Measurements from ENCODE around the gene PPIL1.

Gene PPIL1

DNA sequence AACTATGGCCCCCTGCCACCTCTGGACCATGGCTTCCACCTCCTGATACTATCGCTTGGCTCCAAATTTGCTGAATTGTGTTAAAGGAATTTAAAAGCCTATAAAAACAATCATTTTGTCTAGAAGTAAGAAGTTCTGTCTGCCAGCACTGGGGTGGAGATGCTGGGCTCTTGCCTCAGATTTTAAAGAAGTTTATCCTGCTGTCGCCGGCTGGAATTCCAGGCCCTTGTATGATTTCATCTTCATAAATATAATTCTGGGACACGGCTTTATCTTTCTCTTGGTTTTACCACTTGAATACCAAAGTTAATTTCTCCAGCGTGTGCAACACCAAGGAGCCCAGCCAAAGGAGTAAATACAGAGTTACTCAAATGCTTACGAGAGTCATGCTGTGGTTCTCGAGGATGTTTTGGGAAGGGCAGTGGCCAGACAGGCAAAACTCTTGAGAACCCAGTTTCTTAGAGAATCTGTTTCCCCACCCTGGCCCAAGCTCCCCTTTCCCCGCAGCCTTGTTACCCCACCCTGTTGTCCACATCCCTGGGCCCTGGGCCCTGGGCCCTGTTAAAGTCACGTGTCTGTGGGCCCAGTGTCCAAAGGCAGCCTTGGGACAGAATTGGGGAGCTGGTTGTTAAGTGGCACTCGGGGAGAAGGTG, 43.1 kb upstream of the PPIL1 start:
- CTCF ChIA-PET: no interaction called here
- Histone ChIP-seq H3K36me3 (ENCODE audit: control insufficient read depth in 2 of 2, insufficient read depth in 1 of 2, low read length in 2 of 2) (peaks cover 0 to 85% of the 10 kb centered on the region in 2 experiments), H3K9me3 (ENCODE audit: control insufficient read depth, insufficient read depth, low read depth, low read length) (no peaks in the 10 kb centered on the region), H3K4me3 (ENCODE audit: low read depth, low read length) (no peak overlapping the region), H3K4me1 (ENCODE audit: control insufficient read depth, insufficient read depth, low read length) (no peaks in the 10 kb centered on the region), H3K27ac (ENCODE audit: extremely low read depth, low read depth, low read length) (no peak overlapping the region)
- TF ChIP-seq ZNF114 (tag by site-specific recombination; IDR thresholded peaks at IDR 0.05) (no peak), ZNF423 (tag by site-specific recombination; IDR thresholded peaks at IDR 0.05) (no peak), ZSCAN23 (tag by site-specific recombination; IDR thresholded peaks at IDR 0.05) (no peak), ZNF184 (tag by site-specific recombination; IDR thresholded peaks at IDR 0.05) (no peak), ZNF664 (tag by site-specific recombination; IDR thresholded peaks at IDR 0.05) (no peak), SCRT2 (tag by site-specific recombination; IDR thresholded peaks at IDR 0.05) (no peak), ZNF274 (IDR thresholded peaks at IDR 0.05; ENCODE audit: low read length) (no peak), ZNF274 (tag by site-specific recombination; IDR thresholded peaks at IDR 0.05; ENCODE audit: borderline replicate concordance) (no peak)
- TF ChIP-seq, protein P1, sequence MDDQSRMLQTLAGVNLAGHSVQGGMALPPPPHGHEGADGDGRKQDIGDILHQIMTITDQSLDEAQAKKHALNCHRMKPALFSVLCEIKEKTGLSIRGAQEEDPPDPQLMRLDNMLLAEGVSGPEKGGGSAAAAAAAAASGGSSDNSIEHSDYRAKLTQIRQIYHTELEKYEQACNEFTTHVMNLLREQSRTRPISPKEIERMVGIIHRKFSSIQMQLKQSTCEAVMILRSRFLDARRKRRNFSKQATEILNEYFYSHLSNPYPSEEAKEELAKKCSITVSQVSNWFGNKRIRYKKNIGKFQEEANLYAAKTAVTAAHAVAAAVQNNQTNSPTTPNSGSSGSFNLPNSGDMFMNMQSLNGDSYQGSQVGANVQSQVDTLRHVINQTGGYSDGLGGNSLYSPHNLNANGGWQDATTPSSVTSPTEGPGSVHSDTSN (CRISPR knock-in tag; IDR thresholded peaks at IDR 0.05): no peak
- TF ChIP-seq, protein P2, sequence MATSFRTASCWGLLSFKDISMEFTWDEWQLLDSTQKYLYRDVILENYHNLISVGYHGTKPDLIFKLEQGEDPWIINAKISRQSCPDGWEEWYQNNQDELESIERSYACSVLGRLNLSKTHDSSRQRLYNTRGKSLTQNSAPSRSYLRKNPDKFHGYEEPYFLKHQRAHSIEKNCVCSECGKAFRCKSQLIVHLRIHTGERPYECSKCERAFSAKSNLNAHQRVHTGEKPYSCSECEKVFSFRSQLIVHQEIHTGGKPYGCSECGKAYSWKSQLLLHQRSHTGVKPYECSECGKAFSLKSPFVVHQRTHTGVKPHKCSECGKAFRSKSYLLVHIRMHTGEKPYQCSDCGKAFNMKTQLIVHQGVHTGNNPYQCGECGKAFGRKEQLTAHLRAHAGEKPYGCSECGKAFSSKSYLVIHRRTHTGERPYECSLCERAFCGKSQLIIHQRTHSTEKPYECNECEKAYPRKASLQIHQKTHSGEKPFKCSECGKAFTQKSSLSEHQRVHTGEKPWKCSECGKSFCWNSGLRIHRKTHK (tag by site-specific recombination; IDR thresholded peaks at IDR 0.05): no peak
- POLR2A ChIA-PET: no interaction called here

DNA sequence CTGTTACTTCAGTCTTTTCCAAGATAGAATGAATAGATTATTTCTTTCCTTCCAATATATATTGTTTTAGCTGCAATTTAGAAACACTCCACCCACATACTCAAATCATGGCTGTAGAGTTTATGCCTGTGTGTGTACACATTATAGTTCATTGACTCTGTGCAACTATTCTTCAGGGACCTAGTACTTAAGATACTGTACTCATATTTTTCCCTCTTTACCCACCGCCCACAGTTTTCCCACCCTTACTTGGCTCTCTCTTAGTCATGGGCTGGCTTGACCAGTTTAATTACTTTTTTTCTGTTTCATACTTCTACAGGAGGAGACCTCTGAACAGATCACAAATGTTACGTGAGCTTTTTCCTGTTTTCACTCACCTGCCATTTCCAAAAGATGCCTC, 41.5 kb upstream of the PPIL1 start:
- ChIA-PET POLR2A (no interaction called here), CTCF (interaction anchor here (1.0 to 4.1 kb wide), 2 partner anchors 45 to 101 kb away, joined by 5 to 19 read pairs; no protein-coding TSS in a partner anchor)
- Histone ChIP-seq H3K36me3 (ENCODE audit: control insufficient read depth in 2 of 2, insufficient read depth in 1 of 2, low read length in 2 of 2) (peaks cover 0 to 90% of the 10 kb centered on the region in 2 experiments), H3K27ac (ENCODE audit: extremely low read depth, low read depth, low read length) (no peak overlapping the region), H3K4me1 (ENCODE audit: control insufficient read depth, insufficient read depth, low read length) (no peaks in the 10 kb centered on the region), H3K4me3 (ENCODE audit: low read depth, low read length) (no peak overlapping the region), H3K9me3 (ENCODE audit: control insufficient read depth, insufficient read depth, low read depth, low read length) (no peaks in the 10 kb centered on the region)
- TF ChIP-seq, protein P3, sequence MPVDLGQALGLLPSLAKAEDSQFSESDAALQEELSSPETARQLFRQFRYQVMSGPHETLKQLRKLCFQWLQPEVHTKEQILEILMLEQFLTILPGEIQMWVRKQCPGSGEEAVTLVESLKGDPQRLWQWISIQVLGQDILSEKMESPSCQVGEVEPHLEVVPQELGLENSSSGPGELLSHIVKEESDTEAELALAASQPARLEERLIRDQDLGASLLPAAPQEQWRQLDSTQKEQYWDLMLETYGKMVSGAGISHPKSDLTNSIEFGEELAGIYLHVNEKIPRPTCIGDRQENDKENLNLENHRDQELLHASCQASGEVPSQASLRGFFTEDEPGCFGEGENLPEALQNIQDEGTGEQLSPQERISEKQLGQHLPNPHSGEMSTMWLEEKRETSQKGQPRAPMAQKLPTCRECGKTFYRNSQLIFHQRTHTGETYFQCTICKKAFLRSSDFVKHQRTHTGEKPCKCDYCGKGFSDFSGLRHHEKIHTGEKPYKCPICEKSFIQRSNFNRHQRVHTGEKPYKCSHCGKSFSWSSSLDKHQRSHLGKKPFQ (tag by site-specific recombination; IDR thresholded peaks at IDR 0.05): no peak
- TF ChIP-seq ZNF585B (tag by site-specific recombination; IDR thresholded peaks at IDR 0.05): no peak
- no peak for TF ChIP-seq KLF7 (tag by site-specific recombination; IDR thresholded peaks at IDR 0.05; ENCODE audit: borderline replicate concordance)
- TF ChIP-seq MZF1 (tag by site-specific recombination; IDR thresholded peaks at IDR 0.05; ENCODE audit: borderline replicate concordance): no peak
- no peak for TF ChIP-seq ZNF510 (tag by site-specific recombination; IDR thresholded peaks at IDR 0.05; ENCODE audit: insufficient replicate concordance)
- TF ChIP-seq ZBTB20 (tag by site-specific recombination; IDR thresholded peaks at IDR 0.05): no peak
- no peak for TF ChIP-seq ZNF514 (tag by site-specific recombination; IDR thresholded peaks at IDR 0.05)
- TF ChIP-seq ZFHX2 (tag by site-specific recombination; conservative IDR thresholded peaks at IDR 0.05): peak; percentile 62
- TF ChIP-seq ZNF350 (tag by site-specific recombination; IDR thresholded peaks at IDR 0.05): no peak
- peak; percentile 59 for TF ChIP-seq EGR2 (tag by site-specific recombination; IDR thresholded peaks at IDR 0.05; ENCODE audit: low read depth)
- TF ChIP-seq, protein P4, sequence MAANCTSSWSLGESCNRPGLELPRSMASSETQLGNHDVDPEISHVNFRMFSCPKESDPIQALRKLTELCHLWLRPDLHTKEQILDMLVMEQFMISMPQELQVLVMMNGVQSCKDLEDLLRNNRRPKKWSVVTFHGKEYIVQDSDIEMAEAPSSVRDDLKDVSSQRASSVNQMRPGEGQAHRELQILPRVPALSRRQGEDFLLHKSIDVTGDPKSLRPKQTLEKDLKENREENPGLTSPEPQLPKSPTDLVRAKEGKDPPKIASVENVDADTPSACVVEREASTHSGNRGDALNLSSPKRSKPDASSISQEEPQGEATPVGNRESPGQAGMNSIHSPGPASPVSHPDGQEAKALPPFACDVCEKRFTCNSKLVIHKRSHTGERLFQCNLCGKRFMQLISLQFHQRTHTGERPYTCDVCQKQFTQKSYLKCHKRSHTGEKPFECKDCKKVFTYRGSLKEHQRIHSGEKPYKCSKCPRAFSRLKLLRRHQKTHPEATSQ (tag by site-specific recombination; IDR thresholded peaks at IDR 0.05): no peak
- TF ChIP-seq ZNF133 (tag by site-specific recombination; IDR thresholded peaks at IDR 0.05): no peak
- TF ChIP-seq, protein P5, sequence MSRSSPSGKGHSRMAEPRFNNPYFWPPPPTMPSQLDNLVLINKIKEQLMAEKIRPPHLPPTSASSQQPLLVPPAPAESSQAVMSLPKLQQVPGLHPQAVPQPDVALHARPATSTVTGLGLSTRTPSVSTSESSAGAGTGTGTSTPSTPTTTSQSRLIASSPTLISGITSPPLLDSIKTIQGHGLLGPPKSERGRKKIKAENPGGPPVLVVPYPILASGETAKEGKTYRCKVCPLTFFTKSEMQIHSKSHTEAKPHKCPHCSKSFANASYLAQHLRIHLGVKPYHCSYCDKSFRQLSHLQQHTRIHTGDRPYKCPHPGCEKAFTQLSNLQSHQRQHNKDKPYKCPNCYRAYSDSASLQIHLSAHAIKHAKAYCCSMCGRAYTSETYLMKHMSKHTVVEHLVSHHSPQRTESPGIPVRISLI (tag by site-specific recombination; IDR thresholded peaks at IDR 0.05): no peak
- TF ChIP-seq, protein P6, sequence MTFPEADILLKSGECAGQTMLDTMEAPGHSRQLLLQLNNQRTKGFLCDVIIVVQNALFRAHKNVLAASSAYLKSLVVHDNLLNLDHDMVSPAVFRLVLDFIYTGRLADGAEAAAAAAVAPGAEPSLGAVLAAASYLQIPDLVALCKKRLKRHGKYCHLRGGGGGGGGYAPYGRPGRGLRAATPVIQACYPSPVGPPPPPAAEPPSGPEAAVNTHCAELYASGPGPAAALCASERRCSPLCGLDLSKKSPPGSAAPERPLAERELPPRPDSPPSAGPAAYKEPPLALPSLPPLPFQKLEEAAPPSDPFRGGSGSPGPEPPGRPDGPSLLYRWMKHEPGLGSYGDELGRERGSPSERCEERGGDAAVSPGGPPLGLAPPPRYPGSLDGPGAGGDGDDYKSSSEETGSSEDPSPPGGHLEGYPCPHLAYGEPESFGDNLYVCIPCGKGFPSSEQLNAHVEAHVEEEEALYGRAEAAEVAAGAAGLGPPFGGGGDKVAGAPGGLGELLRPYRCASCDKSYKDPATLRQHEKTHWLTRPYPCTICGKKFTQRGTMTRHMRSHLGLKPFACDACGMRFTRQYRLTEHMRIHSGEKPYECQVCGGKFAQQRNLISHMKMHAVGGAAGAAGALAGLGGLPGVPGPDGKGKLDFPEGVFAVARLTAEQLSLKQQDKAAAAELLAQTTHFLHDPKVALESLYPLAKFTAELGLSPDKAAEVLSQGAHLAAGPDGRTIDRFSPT (tag by site-specific recombination; IDR thresholded peaks at IDR 0.05): no peak
- no peak for TF ChIP-seq ZNF623 (tag by site-specific recombination; IDR thresholded peaks at IDR 0.05)

Measured in HEK293 (cell line).